Hepatocyte (in vitro differentiated cells): ENCODE results near the gene ZNF407.

Source experiments
- CTCF ChIP-seq: fragments of 200-600 bp; sonication (generic); IDR thresholded peaks from 2 replicates; pipeline ENCODE4 v1.5.1; 2016; ENCODE audit warnings: antibody characterized with exemption, mild to moderate bottlenecking; ENCODE audit not compliant: poor library complexity
- EZH2 ChIP-seq: fragments of 200-600 bp; sonication (generic); IDR thresholded peaks from 2 replicates; pipeline ENCODE4 v1.6.1; 2016; ENCODE audit warnings: antibody characterized with exemption, mild to moderate bottlenecking, borderline replicate concordance
- EZH2phosphoT487 ChIP-seq: fragments of 200-600 bp; sonication (generic); IDR thresholded peaks from one replicate; pipeline ENCODE4 v1.6.1; 2018; ENCODE audit warnings: antibody characterized with exemption, mild to moderate bottlenecking, low read depth, moderate library complexity; ENCODE audit not compliant: unreplicated experiment, severe bottlenecking

DNA sequence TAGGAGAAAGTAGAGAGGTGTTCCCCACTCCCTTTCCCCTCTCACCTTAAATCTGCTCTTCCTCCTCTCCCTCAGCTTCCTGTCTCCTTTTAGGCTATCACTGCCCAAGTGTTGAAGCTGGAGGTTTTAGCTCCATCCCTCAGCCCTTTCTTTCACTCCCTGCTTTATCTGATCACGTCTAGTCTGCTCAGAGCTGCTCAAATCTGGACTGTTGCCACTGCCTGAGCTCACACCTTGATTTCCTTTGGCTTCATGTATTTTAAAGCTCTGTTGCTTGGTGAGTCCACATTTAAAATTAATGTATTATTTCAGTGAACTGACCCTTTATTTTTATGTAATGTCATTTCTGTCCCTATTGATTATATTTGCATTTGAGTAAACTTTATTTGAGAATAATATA is 374.7 kb downstream of the ZNF407 start:
- TF ChIP-seq CTCF = no peak
- TF ChIP-seq EZH2 = no peak
- TF ChIP-seq EZH2phosphoT487 = no peak
